Adipose tissue (tissue), 3 donors: Measurements from ENCODE around the gene BCL2L15. TPM values are rescaled to one million over a fixed set of nuclear protein-coding genes. Genes with fewer than 3 reads are reported as not detected.
"Not testable (repeated sequence)": the region's sequence is repeated elsewhere in the genome, so short reads cannot be mapped to it uniquely, and the experiment has no call there.

Experiments used
- H3K27ac ChIP-seq: one replicate; pipeline ENCODE4 v1.5.1; 2013; ENCODE audit warnings: low read depth, low read length
- WGBS, 3 donors: extraction: QIAGEN DNeasy Blood & Tissue Kit; methylation state at CpG; one replicate each; pipeline ENCODE4 v1.1.7; 2013; 5-methylcytosine and 5-hydroxymethylcytosine counted together
- polyA plus RNA-seq, 3 donors: library from polyadenylated mRNA; stranded (reverse); fragments of 200-250 nt; gene quantifications; one replicate each; pipeline ENCODE4 v1.2.3, GENCODE V29; 2013
- donor health status: healthy with polysubstance abuse.
- donor health status: Bipolar disorder and iron deficiency.
- donor health status: healthy.

The BCL2L15 gene
- polyA plus RNA-seq, 3 donors = 0.11 to 14.3 (median 1.2) TPM

DNA sequence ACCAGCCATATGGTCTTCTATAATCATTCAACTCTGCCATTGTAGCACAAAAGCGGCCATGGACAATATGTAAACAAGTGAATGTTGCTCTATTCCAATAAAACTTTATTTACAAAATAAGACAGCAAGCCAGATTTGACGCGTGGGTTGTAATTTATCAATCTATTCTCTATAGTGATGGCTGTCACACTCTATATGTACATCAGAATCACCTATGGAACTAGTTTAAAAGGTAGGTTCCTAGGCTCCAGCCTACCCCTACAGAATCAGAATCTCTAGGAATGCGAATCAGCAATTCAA lies 7.7 kb downstream of the BCL2L15 start:
- no peak overlapping the region for H3K27ac ChIP-seq
- WGBS, 3 donors = 60 to 96% (median 96%) methylated on average over 4 of the region's 4 CpGs

DNA sequence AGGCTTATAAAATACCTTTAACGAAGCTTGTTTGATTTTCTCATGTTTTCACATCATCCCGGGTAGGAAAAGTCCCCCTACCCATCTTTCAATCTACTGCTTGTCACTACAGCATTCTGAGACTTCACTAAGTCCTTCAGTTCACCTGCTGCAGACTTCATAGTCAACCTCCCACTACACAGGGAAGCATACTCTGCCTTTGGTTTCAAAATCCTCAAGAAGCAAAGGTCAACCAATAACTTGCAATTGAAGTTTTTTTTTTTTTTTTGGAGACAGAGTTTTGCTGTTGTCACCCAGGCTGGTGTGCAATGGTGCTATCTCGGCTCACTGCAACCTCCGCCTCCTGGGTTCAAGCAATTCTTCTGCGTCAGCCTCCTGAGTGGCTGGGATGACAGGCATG lies 11.2 kb downstream of the BCL2L15 start:
- 81 to 96% (median 94%) methylated on average over 5 of the region's 5 CpGs for WGBS, 3 donors
- no peak overlapping the region for H3K27ac ChIP-seq

DNA sequence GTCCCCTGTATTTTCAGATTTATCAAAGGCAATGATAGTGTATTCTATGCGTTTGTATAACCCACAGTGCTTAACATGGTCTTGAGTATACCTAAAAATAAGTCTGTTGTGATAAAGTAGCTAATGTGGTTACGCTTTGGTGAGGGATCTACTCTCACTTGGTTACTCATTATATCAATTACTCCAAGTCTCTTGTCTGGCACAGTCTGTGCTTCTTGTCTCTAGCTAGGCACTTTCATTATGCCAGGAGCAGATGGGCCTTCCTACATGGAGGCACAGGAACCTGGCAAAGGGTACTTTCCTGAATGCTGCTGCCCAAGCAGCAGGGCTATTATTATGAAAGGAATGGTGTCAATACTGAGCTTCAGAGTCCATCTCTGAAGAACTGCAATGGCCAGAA lies 11.7 kb downstream of the BCL2L15 start:
- no peak overlapping the region for H3K27ac ChIP-seq
- 38 to 95% (median 87%) methylated on average over 2 of the region's 2 CpGs for WGBS, 3 donors

DNA sequence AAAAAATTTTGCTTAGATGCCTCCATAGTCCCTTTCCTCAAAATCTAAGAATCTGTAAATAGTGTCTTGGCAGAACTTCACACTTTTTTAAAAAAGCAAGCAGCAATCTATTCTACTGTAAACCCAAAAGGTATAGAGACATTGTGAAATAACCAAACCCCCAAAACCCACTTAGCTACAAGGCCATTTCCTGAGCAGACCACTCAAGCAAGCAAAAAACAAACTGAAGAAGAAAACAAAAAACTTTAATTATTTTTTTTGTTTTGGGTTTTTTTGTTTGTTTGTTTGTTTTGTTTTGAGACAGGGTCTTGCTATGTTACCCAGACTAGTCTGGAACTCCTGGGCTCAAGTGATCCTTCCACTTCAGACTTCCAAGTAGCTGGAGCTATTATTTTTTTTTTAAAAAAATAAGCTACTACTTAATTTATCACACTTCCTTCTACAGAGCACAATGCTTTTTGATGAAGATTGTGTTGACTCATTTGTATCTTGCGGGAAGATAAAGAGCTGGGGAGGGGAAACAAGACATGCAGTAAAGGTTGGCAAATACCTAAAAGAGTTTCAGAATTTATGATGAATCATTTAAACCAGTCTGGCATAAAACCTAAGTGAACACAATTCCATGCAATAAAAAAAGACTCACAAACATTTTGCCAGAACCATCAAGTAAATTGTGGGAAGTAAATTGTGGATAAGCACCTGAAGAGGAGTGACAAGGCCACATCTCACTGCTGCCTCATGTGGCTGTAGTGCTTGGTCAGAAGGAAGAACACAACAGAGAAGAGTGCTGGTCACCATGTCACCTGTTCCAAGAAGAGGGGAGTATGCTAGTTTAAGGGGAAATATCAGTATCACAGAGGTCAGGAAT lies 13.1 kb downstream of the BCL2L15 start:
- WGBS, 3 donors = 39 to 50% (median 41%) methylated on average over 1 of the region's 1 CpG
- H3K27ac ChIP-seq = no peak overlapping the region

DNA sequence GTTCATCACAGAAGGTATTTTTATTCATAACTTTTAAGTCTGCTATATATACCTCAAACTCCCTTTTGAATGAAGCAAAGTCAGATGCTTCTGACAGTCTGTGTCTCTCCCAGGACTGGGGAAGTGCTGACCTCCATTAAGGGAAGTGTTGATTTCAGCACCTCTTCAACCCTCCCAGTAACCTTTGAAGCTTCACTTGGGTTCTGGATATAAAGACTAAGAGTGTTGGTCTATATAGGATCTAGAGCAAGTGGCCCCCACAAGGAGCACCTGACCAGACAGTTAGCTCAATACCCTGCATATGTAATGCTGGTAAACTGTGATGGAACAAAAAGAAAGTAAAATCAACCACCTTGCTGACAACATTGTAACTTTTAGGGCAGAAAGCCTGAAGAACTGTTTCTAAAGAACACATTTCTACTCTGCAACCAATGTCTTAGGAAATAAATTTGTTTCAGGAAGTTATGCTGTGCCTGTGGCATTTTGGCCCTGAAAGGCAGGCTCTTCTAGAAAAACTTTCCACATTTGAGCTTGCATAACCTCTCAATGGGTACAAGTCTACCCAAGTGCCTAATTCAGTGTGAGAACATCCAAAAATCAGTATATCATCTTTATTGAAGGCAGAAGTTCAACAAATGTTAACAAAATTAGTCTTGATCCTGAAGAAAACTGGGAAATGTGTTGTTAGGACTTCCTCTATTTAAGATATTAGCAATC lies 15.0 kb downstream of the BCL2L15 start:
- H3K27ac ChIP-seq = no peak overlapping the region

DNA sequence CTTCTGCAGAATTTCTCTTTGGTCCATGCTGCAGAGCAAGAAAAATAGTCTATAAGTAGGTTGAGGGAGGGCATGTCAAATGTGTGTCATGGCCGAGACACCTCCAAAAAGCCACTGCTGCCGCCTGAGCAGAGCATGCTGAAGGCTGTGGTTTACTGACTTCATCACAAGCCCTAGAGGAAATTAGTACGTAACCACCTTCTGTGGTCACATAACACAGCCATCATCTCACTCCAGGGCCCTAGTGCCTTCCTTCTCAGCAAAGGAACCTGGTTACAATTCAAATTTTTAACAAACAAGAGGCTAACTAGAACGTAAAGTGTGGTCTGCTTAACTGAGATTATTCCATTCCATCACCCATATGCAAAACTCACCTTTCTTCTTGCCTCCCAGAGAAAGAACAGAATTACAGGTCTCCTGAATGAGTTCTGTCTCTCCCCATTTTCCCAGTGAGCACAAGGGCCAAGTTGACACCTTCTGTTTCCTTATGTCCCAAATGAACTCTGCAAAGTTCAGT lies 15.7 kb downstream of the BCL2L15 start, which contains the start of gene PTPN22:
Gene PTPN22 (minus strand): TSS at position 116 of the 517 bp plus-strand sequence.
- no peak within 1 kb of the TSS for H3K27ac ChIP-seq
- 48 to 88% (median 56%) methylated on average over 4 of the region's 4 CpGs for WGBS, 3 donors

DNA sequence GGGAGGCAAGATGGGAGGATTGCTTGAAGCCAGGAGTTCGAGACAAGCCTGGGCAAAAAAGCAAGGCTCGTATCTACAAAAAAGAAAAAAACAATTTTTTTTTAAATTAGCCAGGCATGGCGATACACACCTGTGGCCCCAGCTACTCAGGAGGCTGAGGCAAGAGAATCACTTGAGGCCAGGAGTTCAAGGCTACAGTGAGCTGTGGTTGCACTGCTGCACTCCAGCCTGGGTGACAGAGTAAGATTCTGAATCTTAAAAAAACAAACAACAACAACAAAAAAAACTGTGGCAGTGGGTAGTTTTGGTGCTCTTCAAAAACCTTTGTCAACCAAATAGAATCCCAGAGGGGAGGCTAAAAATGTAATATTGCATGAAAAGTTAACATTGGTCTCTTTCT lies 16.6 kb downstream of the BCL2L15 start:
- 81 to 90% (median 83%) methylated on average over 3 of the region's 3 CpGs for WGBS, 3 donors
- H3K27ac ChIP-seq = no peak overlapping the region

DNA sequence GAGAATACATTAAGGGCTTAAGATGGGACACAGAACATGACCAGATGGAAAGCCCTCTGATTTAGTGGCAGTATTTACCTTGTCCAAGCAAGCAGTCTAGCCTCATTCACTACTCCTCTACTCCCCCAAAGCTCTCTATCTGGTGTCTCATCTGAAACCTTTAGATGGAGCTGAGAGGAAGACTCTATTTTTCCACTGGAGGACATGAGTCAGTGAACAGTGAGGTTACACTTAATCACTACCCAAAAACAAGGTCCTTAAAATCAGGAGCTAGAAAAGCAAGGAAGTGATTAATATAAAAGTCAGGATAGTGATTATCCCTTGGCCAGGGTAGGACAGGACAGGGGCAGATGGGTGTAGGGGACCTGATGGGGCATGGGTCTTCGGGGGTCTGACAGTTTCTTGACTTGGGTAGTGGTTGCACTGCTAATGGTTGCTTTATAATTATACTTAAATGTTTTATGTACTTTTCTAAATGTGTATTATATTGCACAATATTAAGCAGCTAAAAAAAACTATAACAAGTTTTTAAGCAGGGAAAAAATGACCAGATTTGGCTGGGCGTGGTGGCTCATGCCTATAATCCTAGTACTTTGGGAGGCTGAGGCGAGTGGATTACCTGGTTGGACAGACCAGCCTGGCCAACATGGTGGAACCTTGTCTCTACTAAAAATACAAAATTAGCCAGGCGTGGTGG lies 18.8 kb downstream of the BCL2L15 start:
- 92 to 95% (median 93%) methylated on average over 4 of the region's 4 CpGs for WGBS, 3 donors
- H3K27ac ChIP-seq = no peak overlapping the region

DNA sequence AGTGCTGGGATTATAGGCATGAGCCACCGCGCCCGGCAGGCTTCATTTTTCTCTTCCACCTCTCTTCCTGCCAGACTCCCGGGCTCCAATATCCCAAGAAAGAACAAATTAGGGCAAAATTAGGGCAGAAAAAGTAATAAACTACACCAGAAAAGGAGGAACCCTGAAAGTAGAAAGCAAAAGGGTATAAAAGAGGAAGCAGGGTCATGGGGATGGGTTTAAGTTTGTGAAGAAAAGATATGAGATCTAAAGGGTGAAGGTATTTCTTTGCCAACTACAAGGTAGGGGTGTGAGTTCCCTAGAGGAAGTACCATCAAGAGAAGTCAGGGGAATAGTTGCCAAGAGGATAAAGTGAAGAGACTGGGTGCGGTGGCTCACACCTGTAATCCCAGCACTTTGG lies 25.7 kb downstream of the BCL2L15 start:
- H3K27ac ChIP-seq = no peak overlapping the region
- WGBS, 3 donors = 89 to 94% (median 92%) methylated on average over 5 of the region's 5 CpGs

DNA sequence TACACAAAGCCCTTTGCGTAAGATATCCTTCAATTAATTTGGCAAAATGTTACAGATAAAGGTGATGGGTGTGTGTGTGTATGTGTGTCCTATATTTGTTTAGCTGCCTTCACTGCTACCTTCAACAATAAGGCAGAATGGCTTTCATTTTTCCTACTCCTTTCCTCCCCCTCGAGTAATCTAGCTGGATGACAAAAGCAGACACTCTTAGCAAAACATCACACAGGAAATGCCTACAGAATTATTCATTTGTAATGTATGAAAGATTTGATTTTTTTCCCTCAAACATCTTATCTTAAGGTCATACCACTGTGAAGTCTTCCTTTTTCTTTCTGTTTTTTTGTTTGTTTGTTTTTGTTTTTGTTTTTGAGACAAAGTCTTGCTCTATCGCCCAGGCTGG lies 26.5 kb downstream of the BCL2L15 start:
- no peak overlapping the region for H3K27ac ChIP-seq
- 62 to 70% (median 67%) methylated on average over 3 of the region's 3 CpGs for WGBS, 3 donors

DNA sequence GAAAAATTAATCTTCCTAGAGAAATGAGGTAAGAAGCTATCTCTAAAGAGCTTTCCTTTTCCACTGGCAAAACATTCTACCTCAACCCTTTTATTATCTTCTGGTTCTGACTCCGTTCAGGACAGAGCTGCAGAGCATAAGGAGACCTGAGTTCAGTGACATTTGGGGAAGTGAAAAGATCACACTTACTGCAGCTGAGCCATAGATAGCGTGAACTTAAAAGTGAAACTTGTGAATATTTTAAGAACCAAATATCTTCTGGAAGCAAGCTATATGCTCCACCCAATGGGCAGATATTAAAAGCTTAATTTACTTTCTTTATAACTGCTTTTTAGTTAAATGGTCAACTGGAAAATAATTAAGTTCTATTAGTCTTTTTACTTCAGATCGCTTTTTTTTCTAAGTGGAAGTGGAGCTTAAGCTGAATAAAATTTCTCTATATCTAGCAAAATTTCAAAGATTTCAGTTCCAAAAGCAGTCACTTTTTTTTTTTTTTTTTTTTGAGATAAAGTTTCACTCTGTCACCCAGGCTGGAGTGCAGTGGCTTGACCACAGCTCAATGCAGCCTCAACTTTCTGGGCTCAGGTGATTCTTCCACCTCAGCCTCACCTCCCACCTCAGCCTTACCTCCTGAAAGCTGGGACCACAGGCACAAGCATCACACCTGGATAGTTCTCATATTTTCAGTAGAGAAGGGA lies 27.8 kb downstream of the BCL2L15 start:
- no peak overlapping the region for H3K27ac ChIP-seq
- WGBS, 3 donors = 27 to 77% (median 38%) methylated on average over 3 of the region's 3 CpGs

DNA sequence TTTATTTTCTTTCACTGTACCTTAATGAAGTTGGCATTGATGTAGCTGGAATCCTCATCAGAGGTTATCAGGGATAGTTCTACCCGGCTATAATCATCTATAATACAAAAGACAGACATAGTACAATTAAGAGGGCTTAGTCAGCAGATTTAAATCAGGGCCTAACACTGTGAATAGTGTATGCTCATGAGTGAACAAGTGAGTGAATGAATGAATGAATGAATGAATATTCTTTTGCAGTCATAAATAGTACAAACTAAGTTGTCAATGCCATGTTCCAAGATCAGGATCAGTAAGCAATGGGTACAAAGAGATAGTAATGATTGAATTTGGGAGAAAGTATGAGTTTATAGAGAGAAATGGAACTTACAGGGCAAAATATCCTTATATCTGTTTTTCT lies 28.4 kb downstream of the BCL2L15 start:
- 87 to 94% (median 90%) methylated on average over 1 of the region's 1 CpG for WGBS, 3 donors
- no peak overlapping the region for H3K27ac ChIP-seq

DNA sequence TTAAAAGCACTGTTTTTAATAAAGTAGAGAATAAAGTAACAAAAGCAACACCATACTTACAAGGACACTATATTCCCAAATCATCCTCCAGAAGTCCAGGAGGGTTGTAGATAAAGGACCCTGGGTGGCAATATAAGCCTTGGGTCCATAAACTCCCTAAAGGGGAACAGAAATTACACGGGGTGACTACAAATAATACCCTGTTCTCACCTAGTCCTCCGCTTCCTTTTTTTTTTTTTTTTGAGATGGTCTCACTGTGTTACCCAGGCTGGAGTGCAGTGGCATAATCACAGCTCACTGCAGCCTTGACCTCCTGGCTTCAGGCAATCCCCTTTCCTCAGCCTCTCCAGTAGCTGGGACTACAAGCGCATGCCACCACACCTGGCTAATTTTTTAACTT lies 29.0 kb downstream of the BCL2L15 start:
- no peak overlapping the region for H3K27ac ChIP-seq
- 75 to 92% (median 78%) methylated on average over 3 of the region's 3 CpGs for WGBS, 3 donors

DNA sequence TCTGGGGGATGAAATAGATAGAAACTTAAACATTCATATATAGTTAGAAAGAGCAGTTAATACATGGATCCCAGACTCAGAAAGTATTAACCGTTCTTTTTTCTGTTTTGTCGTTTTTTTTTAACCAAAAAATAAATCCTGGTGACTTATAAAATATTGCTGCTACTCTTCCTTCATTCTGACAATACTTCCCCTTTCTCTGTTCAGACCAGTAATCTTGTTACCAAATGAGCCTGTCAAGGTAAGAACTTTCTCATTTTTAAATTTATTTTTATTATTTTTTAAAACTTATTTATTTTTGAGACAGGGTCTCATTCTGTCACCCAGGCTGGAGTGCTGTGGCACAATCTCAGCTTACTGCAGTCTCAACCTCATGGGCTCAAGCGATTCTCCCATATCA lies 29.6 kb downstream of the BCL2L15 start:
- H3K27ac ChIP-seq = no peak overlapping the region
- 57 to 69% (median 61%) methylated on average over 3 of the region's 3 CpGs for WGBS, 3 donors

DNA sequence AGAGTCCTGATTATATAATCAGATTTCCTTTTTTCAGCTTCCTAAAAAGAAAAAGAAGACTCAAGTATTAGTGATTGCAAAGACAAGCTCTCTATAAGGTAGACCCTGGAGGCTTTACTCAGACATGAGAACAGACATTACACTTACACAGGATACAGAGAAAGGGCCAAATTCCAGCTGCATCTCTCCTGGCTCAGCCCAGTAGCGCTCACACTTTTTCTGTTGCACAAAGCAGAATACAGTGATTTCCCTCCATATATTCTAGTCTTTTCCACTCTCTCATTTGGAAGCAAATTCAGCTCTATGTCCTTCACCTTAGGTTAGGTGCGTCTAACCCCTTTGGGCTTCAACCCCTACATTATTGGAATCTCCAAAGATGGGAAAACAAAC lies 31.0 kb downstream of the BCL2L15 start:
- H3K27ac ChIP-seq = no peak overlapping the region
- 83 to 96% (median 95%) methylated on average over 2 of the region's 2 CpGs for WGBS, 3 donors

DNA sequence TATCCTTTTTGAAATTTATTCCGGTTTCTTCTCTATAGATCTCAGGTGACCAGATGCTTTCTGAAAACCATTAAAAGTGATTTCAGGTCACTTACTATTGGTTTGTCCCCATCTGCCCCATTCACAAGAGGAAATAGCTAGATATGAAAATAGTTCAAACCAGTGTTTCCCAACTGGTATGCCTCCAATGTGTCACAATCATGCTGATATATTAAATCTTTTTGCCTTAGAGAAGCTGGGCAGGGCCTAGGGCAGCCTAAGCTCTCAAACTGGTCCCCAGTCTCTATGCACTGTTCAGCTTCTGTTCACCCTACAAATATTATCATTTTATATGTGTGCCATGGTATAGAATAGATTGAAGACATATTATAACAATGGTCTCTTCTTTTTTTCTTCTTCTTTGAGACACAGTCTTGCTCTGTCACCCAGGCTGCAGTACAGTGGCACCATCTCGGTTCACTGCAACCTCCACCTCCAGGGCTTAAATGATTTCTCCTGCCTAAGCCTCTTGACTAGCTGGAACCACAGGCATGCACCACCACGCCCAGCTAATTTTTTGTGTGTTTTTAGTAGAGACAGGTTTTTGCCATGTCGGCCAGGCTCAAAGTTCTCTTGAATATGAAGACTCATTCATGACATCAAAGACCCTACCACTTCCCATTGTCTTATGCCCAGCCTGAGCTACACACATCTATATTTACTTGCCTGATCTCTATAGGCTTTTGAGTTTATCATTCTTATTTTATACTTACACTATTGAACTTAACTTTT lies 31.6 kb downstream of the BCL2L15 start:
- no peak overlapping the region for H3K27ac ChIP-seq
- 93 to 96% (median 96%) methylated on average over 4 of the region's 4 CpGs for WGBS, 3 donors

DNA sequence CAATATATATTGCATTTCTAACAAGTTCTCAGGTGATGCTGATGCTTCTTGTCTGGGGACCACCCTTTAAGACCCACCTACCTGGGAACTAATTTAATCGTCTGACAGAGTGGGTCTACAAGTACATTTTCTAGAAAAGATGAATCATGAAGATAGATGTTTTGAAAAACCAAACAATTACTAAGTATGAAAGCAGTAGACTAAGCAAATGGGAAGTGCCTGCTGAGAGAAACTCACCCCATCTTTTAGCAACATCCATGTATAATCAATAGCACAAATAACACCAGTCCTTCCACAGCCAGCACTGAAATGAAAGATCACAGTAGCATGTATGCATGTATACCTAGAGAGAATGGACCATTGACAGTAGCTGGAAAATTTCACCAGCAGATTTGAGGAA lies 33.1 kb downstream of the BCL2L15 start:
- WGBS, 3 donors = 42 to 95% (median 44%) methylated on average over 1 of the region's 1 CpG

DNA sequence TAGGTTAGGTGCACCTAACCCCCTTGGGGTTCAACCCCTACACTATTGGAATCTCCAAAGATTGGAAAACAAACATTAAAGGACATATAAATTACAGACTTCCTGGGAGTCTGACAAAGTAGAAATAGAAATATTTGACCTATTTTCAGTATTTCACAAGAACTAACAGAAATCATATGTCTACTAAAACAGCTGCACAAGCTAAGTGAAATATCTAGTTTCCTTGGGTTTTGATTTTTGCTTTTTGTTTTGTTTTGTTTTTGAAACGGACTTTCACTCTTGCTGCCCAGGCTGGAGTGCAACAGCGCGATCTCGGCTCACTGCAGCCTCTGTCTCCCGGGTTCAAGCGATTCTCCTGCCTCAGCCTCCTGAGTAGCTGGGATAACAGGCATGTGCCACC lies 34.7 kb downstream of the BCL2L15 start:
- H3K27ac ChIP-seq = not testable (repeated sequence)
- 71 to 94% (median 83%) methylated on average over 6 of the region's 6 CpGs for WGBS, 3 donors

More for the DNA sequence above, 33.1 kb downstream of the BCL2L15 start:
- H3K27ac ChIP-seq = no peak overlapping the region
